Neural cell (in vitro differentiated cells): ENCODE results near the gene TMEM252. TPM values are rescaled to one million over a fixed set of nuclear protein-coding genes. Genes with fewer than 3 reads are reported as not detected.

Experiments
- H2AFZ ChIP-seq: fragments of 200-600, 300-800 bp; sonication (generic), shearing (Covaris generic); 2 replicates; pipeline ENCODE4 v1.6.0; 2014; ENCODE audit warnings: low read depth, mild to moderate bottlenecking, antibody characterized with exemption, low read length, moderate library complexity
- H3F3A ChIP-seq: fragments of 200-600 bp; shearing (Covaris generic); 2 replicates; pipeline ENCODE4 v1.6.1; 2016; ENCODE audit warnings: mild to moderate bottlenecking, moderate library complexity, mixed read lengths, antibody characterized with exemption, low read length; ENCODE audit not compliant: insufficient read depth, poor library complexity, severe bottlenecking
- H3K27ac ChIP-seq: fragments of 200-600, 300-800 bp; sonication (generic), shearing (Covaris generic); 2 replicates; pipeline ENCODE4 v1.5.1; 2014; ENCODE audit warnings: mild to moderate bottlenecking, low read length, moderate library complexity
- H3K27me3 ChIP-seq: fragments of 300-800, 200-600 bp; sonication (generic), shearing (Covaris generic); 2 replicates; pipeline ENCODE4 v1.6.0; 2014; ENCODE audit warnings: mild to moderate bottlenecking, low read depth, low read length, moderate library complexity; ENCODE audit not compliant: insufficient read depth
- H3K36me3 ChIP-seq: fragments of 300-800, 200-600 bp; sonication (generic), shearing (Covaris generic); 2 replicates; pipeline ENCODE4 v1.5.1; 2014; ENCODE audit warnings: mild to moderate bottlenecking, antibody characterized with exemption, low read length, moderate library complexity; ENCODE audit not compliant: insufficient read depth
- H3K4me2 ChIP-seq: fragments of 300-800, 200-600 bp; sonication (generic), shearing (Covaris generic); 2 replicates; pipeline ENCODE4 v1.6.0; 2014; ENCODE audit warnings: mild to moderate bottlenecking, low read length
- H3K4me3 ChIP-seq: fragments of 300-800, 200-600 bp; sonication (generic), shearing (Covaris generic); 2 replicates; pipeline ENCODE4 v1.5.1; 2014; ENCODE audit warnings: mild to moderate bottlenecking, low read length, moderate library complexity
- H3K79me2 ChIP-seq: fragments of 200-600 bp; shearing (Covaris generic); replicated peaks from 2 replicates; pipeline ENCODE4 v1.6.0; 2014; ENCODE audit warnings: mild to moderate bottlenecking, low read length, moderate library complexity; ENCODE audit not compliant: insufficient read depth
- H3K9ac ChIP-seq: fragments of 300-800, 200-600 bp; sonication (generic), shearing (Covaris generic); 2 replicates; pipeline ENCODE4 v1.6.1; 2016; ENCODE audit warnings: mild to moderate bottlenecking, low read length, mixed read lengths
- H3K9me2 ChIP-seq: fragments of 200-600 bp; shearing (Covaris generic); 2 replicates; pipeline ENCODE4 v1.6.1; 2016; ENCODE audit warnings: mild to moderate bottlenecking, low read length, mixed read lengths; ENCODE audit not compliant: insufficient read depth
- H3K9me3 ChIP-seq: fragments of 200-600, 300-800 bp; sonication (generic), shearing (Covaris generic); 2 replicates; pipeline ENCODE4 v1.6.1; 2016; ENCODE audit warnings: mild to moderate bottlenecking, mixed run types, low read length, moderate library complexity, mixed read lengths
- H4K20me1 ChIP-seq: fragments of 200-600 bp; shearing (Covaris generic); 2 replicates; pipeline ENCODE4 v1.6.1; 2016; ENCODE audit warnings: mild to moderate bottlenecking, mixed run types; ENCODE audit not compliant: insufficient read depth
- EP300 ChIP-seq: fragments of 450-650 bp; conservative IDR thresholded peaks from 2 replicates; pipeline ENCODE4 v1.6.1; 2014; ENCODE audit warnings: antibody characterized with exemption, mild to moderate bottlenecking, moderate library complexity; ENCODE audit not compliant: poor library complexity, severe bottlenecking
- EZH2 ChIP-seq: fragments of 200-600, 300-800 bp; shearing (Covaris generic), sonication (generic); IDR thresholded peaks from 2 replicates; pipeline ENCODE4 v1.6.1; 2014; ENCODE audit warnings: antibody characterized with exemption, low read length, borderline replicate concordance, mild to moderate bottlenecking; ENCODE audit not compliant: insufficient read depth, poor library complexity, severe bottlenecking
- MXI1 ChIP-seq: fragments of 450-650 bp; conservative IDR thresholded peaks from 2 replicates; pipeline ENCODE4 v1.6.1; 2014; ENCODE audit warnings: antibody characterized with exemption, mild to moderate bottlenecking; ENCODE audit not compliant: poor library complexity, severe bottlenecking
- POLR2AphosphoS5 ChIP-seq: IDR thresholded peaks from 2 replicates; pipeline ENCODE4 v1.6.1; 2012
- RAD21 ChIP-seq: fragments of 450-650 bp; conservative IDR thresholded peaks from 2 replicates; pipeline ENCODE4 v1.6.1; 2014; ENCODE audit warnings: antibody characterized with exemption, mild to moderate bottlenecking, moderate library complexity
- SMC3 ChIP-seq: fragments of 450-650 bp; conservative IDR thresholded peaks from 2 replicates; pipeline ENCODE4 v1.6.1; 2014; ENCODE audit warnings: antibody characterized with exemption, mild to moderate bottlenecking, moderate library complexity; ENCODE audit not compliant: poor library complexity
- TAF1 ChIP-seq: IDR thresholded peaks from 2 replicates; pipeline ENCODE4 v1.6.1; 2012; ENCODE audit warnings: low read depth
- polyA plus RNA-seq: library from polyadenylated mRNA; depleted of rRNA; stranded (reverse); fragments of >200 nt; gene quantifications from 2 replicates; pipeline ENCODE4 v1.2.3, GENCODE V29; 2014
- TF ChIP-seq, protein P1 (sequence below): IDR thresholded peaks from 2 replicates; pipeline ENCODE4 v1.6.1; 2012; ENCODE audit warnings: borderline replicate concordance
- TF ChIP-seq, protein P2 (sequence below): fragments of 450-650 bp; IDR thresholded peaks from 2 replicates; pipeline ENCODE4 v1.5.1; 2014; ENCODE audit warnings: antibody characterized with exemption, mild to moderate bottlenecking, moderate library complexity; ENCODE audit not compliant: poor library complexity, severe bottlenecking

The TMEM252 gene
- polyA plus RNA-seq, 1 donor from 2014 or later, result not detected

DNA sequence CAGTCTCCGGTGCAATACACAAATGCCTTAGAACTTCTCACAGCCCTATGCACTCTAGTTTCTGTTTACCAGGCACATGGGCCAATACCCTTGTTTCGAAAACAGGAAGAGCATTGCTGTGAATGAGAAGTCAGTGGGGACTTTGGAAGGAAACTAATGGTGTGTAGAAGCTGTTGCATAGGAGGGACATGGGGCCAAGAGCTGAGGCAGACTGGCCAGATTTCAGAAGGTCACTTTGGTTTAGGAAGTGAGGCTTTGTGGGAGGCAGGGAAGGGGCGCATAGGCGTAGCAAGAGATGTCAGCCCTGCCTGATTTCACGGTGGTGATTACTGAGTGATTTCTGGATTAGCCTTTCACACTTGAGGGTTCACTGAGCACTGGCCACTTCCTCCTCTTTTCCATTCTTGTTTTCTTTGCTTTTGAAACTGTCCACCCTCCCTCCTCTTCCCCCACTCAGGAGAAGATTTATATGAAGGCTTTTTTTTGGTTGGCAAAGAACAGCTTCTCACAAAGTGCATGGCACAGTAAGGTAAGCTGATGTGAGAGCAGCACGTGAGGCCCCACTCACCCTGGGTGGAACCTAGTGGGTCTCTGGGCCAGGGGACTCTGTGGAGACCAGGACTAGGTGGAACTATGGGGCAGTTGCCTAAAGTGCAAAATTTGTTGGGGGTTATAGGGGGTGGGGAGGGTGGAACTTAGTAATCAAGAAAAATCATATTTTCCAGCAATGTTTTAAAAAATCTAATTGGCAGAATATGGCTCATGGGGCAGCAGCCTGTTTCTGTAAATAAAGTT is 6.1 kb upstream of the TMEM252 start:
- H3K9ac ChIP-seq, result no peak overlapping the region
- no peaks in the 10 kb centered on the region for H3K36me3 ChIP-seq
- no peak overlapping the region for H3K4me3 ChIP-seq
- no peaks in the 10 kb centered on the region for H3K9me2 ChIP-seq
- no peaks in the 10 kb centered on the region for H3K27me3 ChIP-seq
- TF ChIP-seq TAF1 (no peak), RAD21 (no peak), EZH2 (no peak), POLR2AphosphoS5 (no peak), SMC3 (no peak), EP300 (no peak), MXI1 (no peak)
- TF ChIP-seq, protein P1, sequence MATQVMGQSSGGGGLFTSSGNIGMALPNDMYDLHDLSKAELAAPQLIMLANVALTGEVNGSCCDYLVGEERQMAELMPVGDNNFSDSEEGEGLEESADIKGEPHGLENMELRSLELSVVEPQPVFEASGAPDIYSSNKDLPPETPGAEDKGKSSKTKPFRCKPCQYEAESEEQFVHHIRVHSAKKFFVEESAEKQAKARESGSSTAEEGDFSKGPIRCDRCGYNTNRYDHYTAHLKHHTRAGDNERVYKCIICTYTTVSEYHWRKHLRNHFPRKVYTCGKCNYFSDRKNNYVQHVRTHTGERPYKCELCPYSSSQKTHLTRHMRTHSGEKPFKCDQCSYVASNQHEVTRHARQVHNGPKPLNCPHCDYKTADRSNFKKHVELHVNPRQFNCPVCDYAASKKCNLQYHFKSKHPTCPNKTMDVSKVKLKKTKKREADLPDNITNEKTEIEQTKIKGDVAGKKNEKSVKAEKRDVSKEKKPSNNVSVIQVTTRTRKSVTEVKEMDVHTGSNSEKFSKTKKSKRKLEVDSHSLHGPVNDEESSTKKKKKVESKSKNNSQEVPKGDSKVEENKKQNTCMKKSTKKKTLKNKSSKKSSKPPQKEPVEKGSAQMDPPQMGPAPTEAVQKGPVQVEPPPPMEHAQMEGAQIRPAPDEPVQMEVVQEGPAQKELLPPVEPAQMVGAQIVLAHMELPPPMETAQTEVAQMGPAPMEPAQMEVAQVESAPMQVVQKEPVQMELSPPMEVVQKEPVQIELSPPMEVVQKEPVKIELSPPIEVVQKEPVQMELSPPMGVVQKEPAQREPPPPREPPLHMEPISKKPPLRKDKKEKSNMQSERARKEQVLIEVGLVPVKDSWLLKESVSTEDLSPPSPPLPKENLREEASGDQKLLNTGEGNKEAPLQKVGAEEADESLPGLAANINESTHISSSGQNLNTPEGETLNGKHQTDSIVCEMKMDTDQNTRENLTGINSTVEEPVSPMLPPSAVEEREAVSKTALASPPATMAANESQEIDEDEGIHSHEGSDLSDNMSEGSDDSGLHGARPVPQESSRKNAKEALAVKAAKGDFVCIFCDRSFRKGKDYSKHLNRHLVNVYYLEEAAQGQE, result no peak
- TF ChIP-seq, protein P2, sequence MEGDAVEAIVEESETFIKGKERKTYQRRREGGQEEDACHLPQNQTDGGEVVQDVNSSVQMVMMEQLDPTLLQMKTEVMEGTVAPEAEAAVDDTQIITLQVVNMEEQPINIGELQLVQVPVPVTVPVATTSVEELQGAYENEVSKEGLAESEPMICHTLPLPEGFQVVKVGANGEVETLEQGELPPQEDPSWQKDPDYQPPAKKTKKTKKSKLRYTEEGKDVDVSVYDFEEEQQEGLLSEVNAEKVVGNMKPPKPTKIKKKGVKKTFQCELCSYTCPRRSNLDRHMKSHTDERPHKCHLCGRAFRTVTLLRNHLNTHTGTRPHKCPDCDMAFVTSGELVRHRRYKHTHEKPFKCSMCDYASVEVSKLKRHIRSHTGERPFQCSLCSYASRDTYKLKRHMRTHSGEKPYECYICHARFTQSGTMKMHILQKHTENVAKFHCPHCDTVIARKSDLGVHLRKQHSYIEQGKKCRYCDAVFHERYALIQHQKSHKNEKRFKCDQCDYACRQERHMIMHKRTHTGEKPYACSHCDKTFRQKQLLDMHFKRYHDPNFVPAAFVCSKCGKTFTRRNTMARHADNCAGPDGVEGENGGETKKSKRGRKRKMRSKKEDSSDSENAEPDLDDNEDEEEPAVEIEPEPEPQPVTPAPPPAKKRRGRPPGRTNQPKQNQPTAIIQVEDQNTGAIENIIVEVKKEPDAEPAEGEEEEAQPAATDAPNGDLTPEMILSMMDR, result no peak
- H3K27ac ChIP-seq, result no peak overlapping the region
- H3F3A ChIP-seq, result no peaks in the 10 kb centered on the region
- H4K20me1 ChIP-seq, result no peaks in the 10 kb centered on the region
- no peaks in the 10 kb centered on the region for H3K9me3 ChIP-seq
- no peak overlapping the region for H3K4me2 ChIP-seq
- no peaks in the 10 kb centered on the region for H3K79me2 ChIP-seq
- no peak overlapping the region for H2AFZ ChIP-seq

DNA sequence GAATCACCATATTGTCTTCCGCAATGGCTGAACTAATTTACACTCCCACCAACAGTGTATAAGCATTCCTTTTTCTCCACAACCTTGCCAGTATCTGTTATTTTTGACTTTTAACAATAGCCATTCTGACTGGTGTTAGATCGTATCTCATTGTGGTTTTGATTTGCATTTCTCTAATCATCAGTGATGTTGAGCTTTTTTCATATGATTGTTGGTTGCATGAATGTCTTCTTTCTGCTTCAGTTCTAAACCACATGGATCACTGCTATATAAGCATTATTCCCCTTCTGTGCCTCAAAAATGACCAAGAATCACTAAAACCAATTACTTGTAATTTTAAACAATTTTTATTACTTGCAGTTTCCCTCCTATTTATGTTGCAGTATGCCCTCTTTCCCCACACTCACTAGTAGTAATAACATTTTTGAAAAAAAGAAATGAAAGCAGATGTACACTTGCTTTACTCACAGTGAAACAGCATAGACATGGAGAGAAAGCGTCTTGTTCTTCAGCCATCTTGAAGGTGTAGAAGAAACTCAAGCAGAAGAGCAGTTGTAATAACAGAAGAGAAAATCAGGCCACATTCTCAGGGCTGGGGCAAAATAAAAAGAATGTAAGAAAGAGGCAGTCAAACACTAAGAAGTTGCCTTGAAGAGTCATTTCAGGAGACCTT is 4.5 kb upstream of the TMEM252 start:
- Histone ChIP-seq H3F3A (no peaks in the 10 kb centered on the region), H3K79me2 (no peaks in the 10 kb centered on the region), H2AFZ (no peak overlapping the region), H3K27ac (no peak overlapping the region), H3K4me2 (no peak overlapping the region), H3K9me2 (no peaks in the 10 kb centered on the region), H3K36me3 (no peaks in the 10 kb centered on the region), H3K27me3 (no peaks in the 10 kb centered on the region), H3K9me3 (no peaks in the 10 kb centered on the region), H4K20me1 (no peaks in the 10 kb centered on the region), H3K4me3 (no peak overlapping the region), H3K9ac (no peak overlapping the region)
- TF ChIP-seq EP300 (no peak), TAF1 (no peak), EZH2 (no peak), RAD21 (no peak), SMC3 (no peak), MXI1 (no peak), POLR2AphosphoS5 (no peak)
- TF ChIP-seq, protein P2, result no peak
- TF ChIP-seq, protein P1, result no peak
